K562 (cell line): ENCODE results near the gene CYRIA. TPM values are rescaled to one million over a fixed set of nuclear protein-coding genes. Genes with fewer than 3 reads are reported as not detected.

ENCODE experiments used
- ETS2 ChIP-seq: IDR thresholded peaks from 2 replicates; pipeline ENCODE4 v1.6.1; 2016; ENCODE audit warnings: borderline replicate concordance, missing genetic modification characterization, mild to moderate bottlenecking, moderate library complexity, missing compliant biosample characterization; ENCODE audit not compliant: poor library complexity, severe bottlenecking
- TRIM24 ChIP-seq, 2 experiments: fragments of 450-650 bp; IDR thresholded peaks; 2 replicates each; pipeline ENCODE4 v1.6.1; 2016
- ZNF239 ChIP-seq: fragments of 250-450 bp; sonication (Bioruptor Pico); IDR thresholded peaks from 2 replicates; pipeline ENCODE4 v1.4.0; 2020; ENCODE audit warnings: mild to moderate bottlenecking
- polyA plus RNA-seq, 8 experiments: library from polyadenylated mRNA; depleted of rRNA in 4 of 8; stranded (reverse) in 5 of 8; unstranded in 3 of 8; fragments of >200 nt; fragmentation: Nextera tagmentation in 2 of 8; fragmentation: Illumina TruSeq in 1 of 8; extraction: Ambion mirVana in 2 of 8; extraction: Trizol in 1 of 8; gene quantifications; 2 replicates each; pipeline versions ENCODE4 v1.2.1 to v1.2.3, GENCODE V29; 2011 to 2014; ENCODE audit warnings: inconsistent platforms in 1 of 8, missing spikeins in 1 of 8
- total RNA-seq, 7 experiments: library from RNA; depleted of rRNA in 6 of 7; stranded (reverse); fragments of >200 nt in 6 of 7; fragmentation: Illumina TruSeq in 2 of 7; extraction: Trizol in 2 of 7; gene quantifications; 2 replicates each; pipeline versions ENCODE4 v1.2.1 to v1.2.3, GENCODE V29; 2011 to 2021; ENCODE audit warnings: low replicate concordance in 1 of 7
- TF ChIP-seq, protein P1 (sequence below): sonication (generic); formaldehyde crosslinking; IDR thresholded peaks from 2 replicates; pipeline ENCODE4 v1.8.0; 2023; ENCODE audit warnings: mild to moderate bottlenecking, missing genetic modification reagents
- TF ChIP-seq, protein P2 (sequence below): sonication (generic); formaldehyde crosslinking; IDR thresholded peaks from 2 replicates; pipeline ENCODE4 v1.8.0; 2022; ENCODE audit warnings: mild to moderate bottlenecking, missing genetic modification reagents
- TF ChIP-seq, protein P3 (sequence below): fragments of 250-450 bp; sonication (Bioruptor Pico); IDR thresholded peaks from 2 replicates; pipeline ENCODE4 v1.4.0; 2020
- TF ChIP-seq, protein P4 (sequence below), 2 experiments: fragments of 150-350 bp in 1 of 2; IDR thresholded peaks; 2 replicates each; pipeline ENCODE4 v1.6.1; 2012 to 2016; ENCODE audit warnings: low read depth in 2 of 2, low read length in 2 of 2, mild to moderate bottlenecking in 1 of 2, moderate library complexity in 1 of 2

CYRIA gene
- total and polyA plus RNA-seq, 9 of the 15 experiments (the other 6 are each of a cell fraction or from before 2014, with no cell fraction given): 0.84 to 5.6 (median 3.0) TPM

DNA sequence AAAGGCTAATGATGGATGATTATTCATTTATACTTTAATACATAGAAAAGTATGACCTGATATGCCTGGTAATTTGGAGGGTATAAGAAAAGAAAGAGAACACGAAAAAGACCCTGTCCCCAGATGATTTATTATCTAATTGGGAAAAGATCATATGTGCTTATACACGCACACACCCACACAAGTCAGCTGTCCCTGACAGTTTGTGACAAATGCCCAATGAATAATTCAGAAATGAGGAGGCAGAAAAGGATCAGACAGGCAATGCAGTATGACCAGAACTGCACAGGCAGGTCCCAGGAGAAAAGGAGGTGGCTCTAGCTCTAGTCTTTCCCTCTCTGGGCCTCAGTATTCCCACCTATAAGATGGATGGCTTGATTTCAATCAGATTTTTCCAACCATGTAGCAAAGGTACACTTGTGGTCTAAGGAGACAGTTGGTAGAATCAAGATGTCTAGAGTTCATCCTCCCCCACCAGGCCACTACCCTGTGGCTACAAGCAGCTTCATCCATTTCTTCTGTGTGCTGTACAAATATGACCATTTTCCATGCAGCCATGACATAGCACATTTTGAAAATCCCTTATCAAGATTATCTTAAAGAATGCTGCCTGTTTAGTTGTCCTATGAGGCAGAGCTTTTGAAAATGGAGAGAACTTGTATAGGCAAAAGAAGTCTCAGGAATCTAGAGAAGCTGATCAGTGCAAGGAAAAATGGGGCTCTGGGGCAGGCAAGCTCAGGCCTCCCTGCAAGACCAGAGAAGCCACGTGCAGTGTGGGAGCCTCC lies 19.7 kb downstream of the CYRIA start (continued):
- TF ChIP-seq, protein P1, sequence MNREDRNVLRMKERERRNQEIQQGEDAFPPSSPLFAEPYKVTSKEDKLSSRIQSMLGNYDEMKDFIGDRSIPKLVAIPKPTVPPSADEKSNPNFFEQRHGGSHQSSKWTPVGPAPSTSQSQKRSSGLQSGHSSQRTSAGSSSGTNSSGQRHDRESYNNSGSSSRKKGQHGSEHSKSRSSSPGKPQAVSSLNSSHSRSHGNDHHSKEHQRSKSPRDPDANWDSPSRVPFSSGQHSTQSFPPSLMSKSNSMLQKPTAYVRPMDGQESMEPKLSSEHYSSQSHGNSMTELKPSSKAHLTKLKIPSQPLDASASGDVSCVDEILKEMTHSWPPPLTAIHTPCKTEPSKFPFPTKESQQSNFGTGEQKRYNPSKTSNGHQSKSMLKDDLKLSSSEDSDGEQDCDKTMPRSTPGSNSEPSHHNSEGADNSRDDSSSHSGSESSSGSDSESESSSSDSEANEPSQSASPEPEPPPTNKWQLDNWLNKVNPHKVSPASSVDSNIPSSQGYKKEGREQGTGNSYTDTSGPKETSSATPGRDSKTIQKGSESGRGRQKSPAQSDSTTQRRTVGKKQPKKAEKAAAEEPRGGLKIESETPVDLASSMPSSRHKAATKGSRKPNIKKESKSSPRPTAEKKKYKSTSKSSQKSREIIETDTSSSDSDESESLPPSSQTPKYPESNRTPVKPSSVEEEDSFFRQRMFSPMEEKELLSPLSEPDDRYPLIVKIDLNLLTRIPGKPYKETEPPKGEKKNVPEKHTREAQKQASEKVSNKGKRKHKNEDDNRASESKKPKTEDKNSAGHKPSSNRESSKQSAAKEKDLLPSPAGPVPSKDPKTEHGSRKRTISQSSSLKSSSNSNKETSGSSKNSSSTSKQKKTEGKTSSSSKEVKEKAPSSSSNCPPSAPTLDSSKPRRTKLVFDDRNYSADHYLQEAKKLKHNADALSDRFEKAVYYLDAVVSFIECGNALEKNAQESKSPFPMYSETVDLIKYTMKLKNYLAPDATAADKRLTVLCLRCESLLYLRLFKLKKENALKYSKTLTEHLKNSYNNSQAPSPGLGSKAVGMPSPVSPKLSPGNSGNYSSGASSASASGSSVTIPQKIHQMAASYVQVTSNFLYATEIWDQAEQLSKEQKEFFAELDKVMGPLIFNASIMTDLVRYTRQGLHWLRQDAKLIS: no peak
- TF ChIP-seq, protein P2, sequence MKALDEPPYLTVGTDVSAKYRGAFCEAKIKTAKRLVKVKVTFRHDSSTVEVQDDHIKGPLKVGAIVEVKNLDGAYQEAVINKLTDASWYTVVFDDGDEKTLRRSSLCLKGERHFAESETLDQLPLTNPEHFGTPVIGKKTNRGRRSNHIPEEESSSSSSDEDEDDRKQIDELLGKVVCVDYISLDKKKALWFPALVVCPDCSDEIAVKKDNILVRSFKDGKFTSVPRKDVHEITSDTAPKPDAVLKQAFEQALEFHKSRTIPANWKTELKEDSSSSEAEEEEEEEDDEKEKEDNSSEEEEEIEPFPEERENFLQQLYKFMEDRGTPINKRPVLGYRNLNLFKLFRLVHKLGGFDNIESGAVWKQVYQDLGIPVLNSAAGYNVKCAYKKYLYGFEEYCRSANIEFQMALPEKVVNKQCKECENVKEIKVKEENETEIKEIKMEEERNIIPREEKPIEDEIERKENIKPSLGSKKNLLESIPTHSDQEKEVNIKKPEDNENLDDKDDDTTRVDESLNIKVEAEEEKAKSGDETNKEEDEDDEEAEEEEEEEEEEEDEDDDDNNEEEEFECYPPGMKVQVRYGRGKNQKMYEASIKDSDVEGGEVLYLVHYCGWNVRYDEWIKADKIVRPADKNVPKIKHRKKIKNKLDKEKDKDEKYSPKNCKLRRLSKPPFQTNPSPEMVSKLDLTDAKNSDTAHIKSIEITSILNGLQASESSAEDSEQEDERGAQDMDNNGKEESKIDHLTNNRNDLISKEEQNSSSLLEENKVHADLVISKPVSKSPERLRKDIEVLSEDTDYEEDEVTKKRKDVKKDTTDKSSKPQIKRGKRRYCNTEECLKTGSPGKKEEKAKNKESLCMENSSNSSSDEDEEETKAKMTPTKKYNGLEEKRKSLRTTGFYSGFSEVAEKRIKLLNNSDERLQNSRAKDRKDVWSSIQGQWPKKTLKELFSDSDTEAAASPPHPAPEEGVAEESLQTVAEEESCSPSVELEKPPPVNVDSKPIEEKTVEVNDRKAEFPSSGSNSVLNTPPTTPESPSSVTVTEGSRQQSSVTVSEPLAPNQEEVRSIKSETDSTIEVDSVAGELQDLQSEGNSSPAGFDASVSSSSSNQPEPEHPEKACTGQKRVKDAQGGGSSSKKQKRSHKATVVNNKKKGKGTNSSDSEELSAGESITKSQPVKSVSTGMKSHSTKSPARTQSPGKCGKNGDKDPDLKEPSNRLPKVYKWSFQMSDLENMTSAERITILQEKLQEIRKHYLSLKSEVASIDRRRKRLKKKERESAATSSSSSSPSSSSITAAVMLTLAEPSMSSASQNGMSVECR (CRISPR knock-in tag): no peak
- TF ChIP-seq ZNF239 (CRISPR knock-in tag): peak; percentile 72; the same call in 1 of the 2 replicates
- TF ChIP-seq, protein P3, sequence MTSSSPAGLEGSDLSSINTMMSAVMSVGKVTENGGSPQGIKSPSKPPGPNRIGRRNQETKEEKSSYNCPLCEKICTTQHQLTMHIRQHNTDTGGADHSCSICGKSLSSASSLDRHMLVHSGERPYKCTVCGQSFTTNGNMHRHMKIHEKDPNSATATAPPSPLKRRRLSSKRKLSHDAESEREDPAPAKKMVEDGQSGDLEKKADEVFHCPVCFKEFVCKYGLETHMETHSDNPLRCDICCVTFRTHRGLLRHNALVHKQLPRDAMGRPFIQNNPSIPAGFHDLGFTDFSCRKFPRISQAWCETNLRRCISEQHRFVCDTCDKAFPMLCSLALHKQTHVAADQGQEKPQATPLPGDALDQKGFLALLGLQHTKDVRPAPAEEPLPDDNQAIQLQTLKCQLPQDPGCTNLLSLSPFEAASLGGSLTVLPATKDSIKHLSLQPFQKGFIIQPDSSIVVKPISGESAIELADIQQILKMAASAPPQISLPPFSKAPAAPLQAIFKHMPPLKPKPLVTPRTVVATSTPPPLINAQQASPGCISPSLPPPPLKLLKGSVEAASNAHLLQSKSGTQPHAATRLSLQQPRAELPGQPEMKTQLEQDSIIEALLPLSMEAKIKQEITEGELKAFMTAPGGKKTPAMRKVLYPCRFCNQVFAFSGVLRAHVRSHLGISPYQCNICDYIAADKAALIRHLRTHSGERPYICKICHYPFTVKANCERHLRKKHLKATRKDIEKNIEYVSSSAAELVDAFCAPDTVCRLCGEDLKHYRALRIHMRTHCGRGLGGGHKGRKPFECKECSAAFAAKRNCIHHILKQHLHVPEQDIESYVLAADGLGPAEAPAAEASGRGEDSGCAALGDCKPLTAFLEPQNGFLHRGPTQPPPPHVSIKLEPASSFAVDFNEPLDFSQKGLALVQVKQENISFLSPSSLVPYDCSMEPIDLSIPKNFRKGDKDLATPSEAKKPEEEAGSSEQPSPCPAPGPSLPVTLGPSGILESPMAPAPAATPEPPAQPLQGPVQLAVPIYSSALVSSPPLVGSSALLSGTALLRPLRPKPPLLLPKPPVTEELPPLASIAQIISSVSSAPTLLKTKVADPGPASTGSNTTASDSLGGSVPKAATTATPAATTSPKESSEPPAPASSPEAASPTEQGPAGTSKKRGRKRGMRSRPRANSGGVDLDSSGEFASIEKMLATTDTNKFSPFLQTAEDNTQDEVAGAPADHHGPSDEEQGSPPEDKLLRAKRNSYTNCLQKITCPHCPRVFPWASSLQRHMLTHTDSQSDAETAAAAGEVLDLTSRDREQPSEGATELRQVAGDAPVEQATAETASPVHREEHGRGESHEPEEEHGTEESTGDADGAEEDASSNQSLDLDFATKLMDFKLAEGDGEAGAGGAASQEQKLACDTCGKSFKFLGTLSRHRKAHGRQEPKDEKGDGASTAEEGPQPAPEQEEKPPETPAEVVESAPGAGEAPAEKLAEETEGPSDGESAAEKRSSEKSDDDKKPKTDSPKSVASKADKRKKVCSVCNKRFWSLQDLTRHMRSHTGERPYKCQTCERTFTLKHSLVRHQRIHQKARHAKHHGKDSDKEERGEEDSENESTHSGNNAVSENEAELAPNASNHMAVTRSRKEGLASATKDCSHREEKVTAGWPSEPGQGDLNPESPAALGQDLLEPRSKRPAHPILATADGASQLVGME (CRISPR knock-in tag): 0 out of 2 replicates have a peak, but pooled peaks have one; percentile 23
- TF ChIP-seq TRIM24 (IDR thresholded peaks at IDR 0.05): no peak
- no peak for TF ChIP-seq ETS2
- TF ChIP-seq, protein P4, sequence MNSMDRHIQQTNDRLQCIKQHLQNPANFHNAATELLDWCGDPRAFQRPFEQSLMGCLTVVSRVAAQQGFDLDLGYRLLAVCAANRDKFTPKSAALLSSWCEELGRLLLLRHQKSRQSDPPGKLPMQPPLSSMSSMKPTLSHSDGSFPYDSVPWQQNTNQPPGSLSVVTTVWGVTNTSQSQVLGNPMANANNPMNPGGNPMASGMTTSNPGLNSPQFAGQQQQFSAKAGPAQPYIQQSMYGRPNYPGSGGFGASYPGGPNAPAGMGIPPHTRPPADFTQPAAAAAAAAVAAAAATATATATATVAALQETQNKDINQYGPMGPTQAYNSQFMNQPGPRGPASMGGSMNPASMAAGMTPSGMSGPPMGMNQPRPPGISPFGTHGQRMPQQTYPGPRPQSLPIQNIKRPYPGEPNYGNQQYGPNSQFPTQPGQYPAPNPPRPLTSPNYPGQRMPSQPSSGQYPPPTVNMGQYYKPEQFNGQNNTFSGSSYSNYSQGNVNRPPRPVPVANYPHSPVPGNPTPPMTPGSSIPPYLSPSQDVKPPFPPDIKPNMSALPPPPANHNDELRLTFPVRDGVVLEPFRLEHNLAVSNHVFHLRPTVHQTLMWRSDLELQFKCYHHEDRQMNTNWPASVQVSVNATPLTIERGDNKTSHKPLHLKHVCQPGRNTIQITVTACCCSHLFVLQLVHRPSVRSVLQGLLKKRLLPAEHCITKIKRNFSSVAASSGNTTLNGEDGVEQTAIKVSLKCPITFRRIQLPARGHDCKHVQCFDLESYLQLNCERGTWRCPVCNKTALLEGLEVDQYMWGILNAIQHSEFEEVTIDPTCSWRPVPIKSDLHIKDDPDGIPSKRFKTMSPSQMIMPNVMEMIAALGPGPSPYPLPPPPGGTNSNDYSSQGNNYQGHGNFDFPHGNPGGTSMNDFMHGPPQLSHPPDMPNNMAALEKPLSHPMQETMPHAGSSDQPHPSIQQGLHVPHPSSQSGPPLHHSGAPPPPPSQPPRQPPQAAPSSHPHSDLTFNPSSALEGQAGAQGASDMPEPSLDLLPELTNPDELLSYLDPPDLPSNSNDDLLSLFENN (IDR thresholded peaks at IDR 0.05; ENCODE audit: low read depth in 2 of 2, low read length in 2 of 2): no peak
